GM12801 (cell line): Measurements from ENCODE around the gene SLC38A10.

Source experiments
- TF ChIP-seq, protein P1 (sequence below): IDR thresholded peaks from one replicate; pipeline ENCODE4 v1.5.1; 2011; ENCODE audit warnings: control low read depth; ENCODE audit not compliant: insufficient read length; ENCODE audit errors: extremely low read depth

SLC38A10 gene

DNA sequence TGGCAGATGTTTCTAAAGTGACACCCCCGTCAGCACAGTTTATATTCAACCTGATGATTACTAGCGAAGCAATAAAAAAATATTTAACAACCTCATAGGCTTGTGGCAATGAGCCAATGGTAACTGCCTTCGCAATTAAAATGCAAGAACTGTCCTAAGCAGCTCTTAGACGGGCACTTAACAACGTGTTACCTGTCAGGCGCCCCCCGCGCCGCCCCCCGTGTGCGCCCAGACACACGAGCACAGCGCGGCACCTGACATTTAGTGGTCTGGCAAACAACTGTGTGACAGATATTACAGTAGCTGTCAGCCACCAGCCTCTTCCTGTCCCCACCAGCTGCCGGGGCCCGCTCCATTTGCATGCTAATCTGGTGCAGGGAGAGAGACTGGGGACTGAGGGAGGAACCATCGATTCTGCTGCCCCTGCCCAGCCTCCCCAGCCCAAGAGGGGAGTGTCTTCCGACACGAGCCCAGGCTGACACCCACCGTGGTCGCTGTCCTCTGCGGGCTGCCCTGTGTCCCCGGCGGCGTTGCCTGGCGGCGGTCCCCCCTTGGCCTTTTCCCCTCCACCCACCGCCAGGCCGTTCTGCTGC lies 43.3 kb downstream of the SLC38A10 start:
- TF ChIP-seq, protein P1, sequence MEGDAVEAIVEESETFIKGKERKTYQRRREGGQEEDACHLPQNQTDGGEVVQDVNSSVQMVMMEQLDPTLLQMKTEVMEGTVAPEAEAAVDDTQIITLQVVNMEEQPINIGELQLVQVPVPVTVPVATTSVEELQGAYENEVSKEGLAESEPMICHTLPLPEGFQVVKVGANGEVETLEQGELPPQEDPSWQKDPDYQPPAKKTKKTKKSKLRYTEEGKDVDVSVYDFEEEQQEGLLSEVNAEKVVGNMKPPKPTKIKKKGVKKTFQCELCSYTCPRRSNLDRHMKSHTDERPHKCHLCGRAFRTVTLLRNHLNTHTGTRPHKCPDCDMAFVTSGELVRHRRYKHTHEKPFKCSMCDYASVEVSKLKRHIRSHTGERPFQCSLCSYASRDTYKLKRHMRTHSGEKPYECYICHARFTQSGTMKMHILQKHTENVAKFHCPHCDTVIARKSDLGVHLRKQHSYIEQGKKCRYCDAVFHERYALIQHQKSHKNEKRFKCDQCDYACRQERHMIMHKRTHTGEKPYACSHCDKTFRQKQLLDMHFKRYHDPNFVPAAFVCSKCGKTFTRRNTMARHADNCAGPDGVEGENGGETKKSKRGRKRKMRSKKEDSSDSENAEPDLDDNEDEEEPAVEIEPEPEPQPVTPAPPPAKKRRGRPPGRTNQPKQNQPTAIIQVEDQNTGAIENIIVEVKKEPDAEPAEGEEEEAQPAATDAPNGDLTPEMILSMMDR, result no peak

DNA sequence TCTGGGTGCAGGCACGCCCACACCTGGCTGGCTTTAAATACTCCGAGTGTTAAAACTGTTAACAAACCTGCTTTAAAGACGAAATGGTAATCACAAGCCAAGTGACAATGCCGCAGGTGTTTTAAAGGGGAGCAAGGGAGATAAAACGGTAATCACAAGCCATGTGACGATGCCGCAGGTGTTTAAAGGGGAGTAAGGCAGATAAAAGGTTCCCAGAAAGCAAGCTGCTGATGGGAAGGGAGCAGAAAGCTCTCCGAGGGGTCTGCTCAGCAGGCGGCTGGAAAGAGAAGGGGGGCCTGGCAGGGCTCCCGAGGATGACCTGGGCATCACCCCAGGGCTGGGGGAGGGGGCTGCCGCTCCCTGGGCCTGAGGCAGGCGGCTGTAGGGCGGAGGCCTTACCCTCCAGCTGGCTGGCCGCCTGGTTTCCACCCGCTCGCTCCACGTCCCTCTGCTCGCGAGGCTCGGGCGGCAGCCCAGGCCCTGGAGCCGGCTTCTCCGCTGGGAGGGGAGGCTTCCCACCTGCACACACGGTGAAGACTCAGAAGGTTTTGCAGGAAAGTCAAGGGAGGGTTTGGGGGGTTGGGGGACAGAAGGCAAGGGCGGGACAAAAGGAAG lies 43.9 kb downstream of the SLC38A10 start:
- TF ChIP-seq, protein P1, result no peak

DNA sequence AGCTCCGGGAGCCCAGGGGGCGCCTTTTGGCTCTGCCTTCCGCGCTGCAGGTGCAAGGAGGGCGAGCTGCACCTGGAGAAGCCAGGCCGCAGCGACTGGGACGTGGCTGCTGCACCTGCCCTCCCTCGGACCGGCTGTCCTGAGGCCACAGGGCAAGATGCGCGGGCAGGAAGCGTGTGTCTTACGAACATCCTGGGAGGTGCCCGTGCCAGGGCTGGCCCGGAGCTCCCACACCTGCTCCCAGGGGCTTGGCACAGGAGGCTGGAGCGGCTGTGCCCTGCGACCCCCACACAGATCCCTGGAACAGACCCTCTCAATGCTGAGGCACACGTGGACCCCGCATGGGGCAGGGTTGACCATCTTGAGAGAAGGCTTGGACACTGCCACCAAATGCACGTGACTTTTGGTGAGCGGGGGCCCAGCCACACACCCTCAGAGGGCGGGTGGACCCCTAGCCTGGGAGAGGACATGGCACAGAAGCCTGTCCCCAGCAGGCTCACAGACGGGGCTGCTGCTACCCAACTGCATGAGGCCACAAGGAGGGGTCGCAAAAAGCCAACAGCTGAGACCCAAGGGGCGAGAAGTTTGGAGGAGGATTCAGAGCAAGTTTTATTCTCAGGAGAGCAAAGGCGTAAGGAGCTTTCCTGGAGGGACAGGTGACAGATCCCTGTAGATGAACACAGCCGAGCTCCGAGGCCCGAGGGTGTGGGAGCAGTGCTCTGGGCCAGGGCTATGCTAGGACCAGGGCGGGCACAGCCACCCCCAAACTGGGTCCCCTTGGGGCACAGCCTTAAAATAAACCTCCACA lies 44.6 kb downstream of the SLC38A10 start:
- TF ChIP-seq, protein P1, result no peak

DNA sequence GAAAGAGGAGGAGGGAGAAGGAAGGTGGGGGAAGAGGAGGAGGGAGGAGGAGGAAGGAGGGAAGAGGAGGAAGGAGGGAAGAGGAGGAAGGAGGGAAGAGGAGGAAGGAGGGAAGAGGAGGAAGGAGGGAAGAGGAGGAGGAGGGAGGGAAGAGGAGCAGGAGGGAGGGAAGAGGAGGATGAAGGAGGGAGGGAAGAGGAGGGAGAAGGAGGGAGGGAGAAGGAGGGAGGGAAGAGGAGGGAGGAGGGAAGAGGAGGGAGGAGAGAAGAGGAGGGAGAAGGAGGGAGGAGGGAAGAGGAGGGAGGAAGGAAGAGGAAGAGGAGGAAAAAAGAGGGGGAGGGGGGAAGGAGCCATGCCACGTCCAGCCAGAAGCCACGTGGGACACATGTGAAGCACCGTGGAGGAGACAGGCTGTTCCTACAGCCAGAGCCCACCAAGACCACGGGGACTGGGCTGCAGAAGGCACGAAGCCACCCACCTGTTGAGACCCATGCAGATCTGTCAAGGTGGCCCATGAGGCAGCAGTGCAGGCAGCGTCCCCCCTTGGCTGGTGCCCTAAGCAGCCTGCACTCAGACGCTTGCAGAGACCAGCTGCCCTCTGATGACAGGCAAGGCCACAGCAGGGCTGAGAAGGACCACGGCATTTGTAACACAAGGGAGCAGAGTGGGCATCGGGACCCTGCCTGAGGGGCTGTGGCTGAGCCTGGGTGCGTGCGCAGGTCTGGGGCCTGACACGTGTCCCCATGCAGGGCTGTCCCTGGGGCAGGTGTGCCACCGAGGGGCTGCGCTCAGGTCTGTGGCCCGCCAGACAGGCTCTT lies 45.7 kb downstream of the SLC38A10 start:
- TF ChIP-seq, protein P1, result no peak

DNA sequence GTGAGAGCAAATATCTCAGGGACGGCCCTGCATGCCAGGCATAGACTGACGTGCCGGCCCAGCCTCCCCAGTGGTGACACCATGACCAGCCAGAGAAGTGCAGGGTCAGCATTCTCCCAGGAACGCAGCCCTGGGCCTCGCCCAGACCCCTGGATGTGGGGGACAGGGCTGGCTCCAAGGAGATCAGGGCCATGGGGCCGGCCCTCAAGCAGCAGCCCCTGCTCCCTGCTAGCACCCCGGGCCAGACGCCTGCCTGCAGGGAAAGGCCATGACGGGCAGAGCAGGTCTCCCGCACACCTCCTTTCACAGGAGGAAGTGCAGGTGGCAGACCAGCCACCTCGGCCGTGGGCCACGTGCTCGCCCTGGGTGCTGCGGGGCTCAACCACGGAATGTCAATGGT lies 46.5 kb downstream of the SLC38A10 start:
- TF ChIP-seq, protein P1, result no peak

DNA sequence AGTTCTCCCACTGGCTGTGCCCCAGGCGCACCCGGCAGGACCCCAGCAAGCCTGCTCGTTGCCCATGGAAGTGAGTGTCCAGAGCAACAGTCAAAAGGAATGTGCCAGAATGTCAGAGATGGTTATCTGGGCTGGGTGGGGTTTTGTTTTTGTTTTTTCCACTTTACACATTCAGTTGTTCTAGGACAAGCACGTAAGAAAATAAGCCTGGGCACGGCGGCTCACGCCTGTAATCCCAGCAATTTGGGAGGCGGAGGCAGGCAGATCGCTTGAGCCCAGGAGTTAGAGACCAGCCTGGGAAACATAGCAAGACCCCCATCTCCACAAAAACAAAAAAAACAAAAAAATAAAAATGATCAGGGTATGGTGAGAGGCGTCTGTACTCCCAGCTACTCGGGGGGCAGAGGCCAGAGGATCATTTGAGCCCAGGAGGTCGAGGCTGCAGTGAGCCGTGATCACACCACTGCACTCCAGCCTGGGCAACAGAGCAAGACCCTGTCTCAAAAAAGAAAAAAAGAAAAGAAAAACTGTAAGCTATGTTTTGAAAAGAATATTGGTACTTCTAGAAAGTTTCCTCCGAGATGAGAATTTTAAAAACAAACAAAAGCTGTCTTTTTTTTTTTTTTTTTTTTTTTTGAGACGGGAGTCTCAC lies 47.6 kb downstream of the SLC38A10 start:
- TF ChIP-seq, protein P1, result no peak
